B cell (primary cell): ENCODE results near the gene TMEM126A.

ENCODE experiments used
- EZH2 ChIP-seq: IDR thresholded peaks from 2 replicates; pipeline ENCODE4 v1.6.1; 2012; ENCODE audit warnings: borderline replicate concordance, low read depth, mild to moderate bottlenecking, moderate library complexity, low read length; ENCODE audit not compliant: insufficient read depth, poor library complexity, severe bottlenecking
- TF ChIP-seq, protein P1 (sequence below): fragments of 200-600 bp; IDR thresholded peaks from one replicate; pipeline ENCODE4 v1.8.0; 2022; ENCODE audit warnings: antibody characterized with exemption, mild to moderate bottlenecking

GRCh38 chr11:85665733-85666132 lies 18.0 kb downstream of the TMEM126A start:
- TF ChIP-seq EZH2, result no peak
- TF ChIP-seq, protein P1, sequence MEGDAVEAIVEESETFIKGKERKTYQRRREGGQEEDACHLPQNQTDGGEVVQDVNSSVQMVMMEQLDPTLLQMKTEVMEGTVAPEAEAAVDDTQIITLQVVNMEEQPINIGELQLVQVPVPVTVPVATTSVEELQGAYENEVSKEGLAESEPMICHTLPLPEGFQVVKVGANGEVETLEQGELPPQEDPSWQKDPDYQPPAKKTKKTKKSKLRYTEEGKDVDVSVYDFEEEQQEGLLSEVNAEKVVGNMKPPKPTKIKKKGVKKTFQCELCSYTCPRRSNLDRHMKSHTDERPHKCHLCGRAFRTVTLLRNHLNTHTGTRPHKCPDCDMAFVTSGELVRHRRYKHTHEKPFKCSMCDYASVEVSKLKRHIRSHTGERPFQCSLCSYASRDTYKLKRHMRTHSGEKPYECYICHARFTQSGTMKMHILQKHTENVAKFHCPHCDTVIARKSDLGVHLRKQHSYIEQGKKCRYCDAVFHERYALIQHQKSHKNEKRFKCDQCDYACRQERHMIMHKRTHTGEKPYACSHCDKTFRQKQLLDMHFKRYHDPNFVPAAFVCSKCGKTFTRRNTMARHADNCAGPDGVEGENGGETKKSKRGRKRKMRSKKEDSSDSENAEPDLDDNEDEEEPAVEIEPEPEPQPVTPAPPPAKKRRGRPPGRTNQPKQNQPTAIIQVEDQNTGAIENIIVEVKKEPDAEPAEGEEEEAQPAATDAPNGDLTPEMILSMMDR, result no peak
